GM06990 (cell line): ENCODE measurements around the gene ZCCHC12.

ENCODE experiments used
- DNase-seq: peaks from one replicate; pipeline ENCODE4 v3.0.0-alpha.2; 2011; ENCODE audit not compliant: insufficient read length; ENCODE audit errors: extremely low read depth
- H3K27me3 ChIP-seq: replicated peaks from 2 replicates; pipeline ENCODE4 v1.6.0; 2011; ENCODE audit warnings: low read length; ENCODE audit not compliant: control insufficient read depth, insufficient read depth
- H3K36me3 ChIP-seq: 2 replicates; pipeline ENCODE4 v1.5.1; 2011; ENCODE audit warnings: low read length; ENCODE audit not compliant: control insufficient read depth, insufficient read depth
- H3K4me3 ChIP-seq: replicated peaks from 2 replicates; pipeline ENCODE4 v1.5.1; 2011; ENCODE audit warnings: low read depth, mild to moderate bottlenecking, control low read depth, low read length
- CTCF ChIP-seq: IDR thresholded peaks from 2 replicates; pipeline ENCODE4 v1.5.1; 2011; ENCODE audit warnings: low read length, control low read depth, mild to moderate bottlenecking, inconsistent platforms; ENCODE audit not compliant: insufficient read depth, poor library complexity, severe bottlenecking

Gene ZCCHC12

GRCh38 chrX:118862979-118863378 is 39.4 kb downstream of the ZCCHC12 start:
- H3K36me3 ChIP-seq: no peaks in the 10 kb centered on the region
- no peaks in the 10 kb centered on the region for H3K27me3 ChIP-seq
- no peak for TF ChIP-seq CTCF
- no peak for DNase-seq
- no peak overlapping the region for H3K4me3 ChIP-seq

- no peak for TF ChIP-seq CTCF
- H3K4me3 ChIP-seq: no peak overlapping the region
- DNase-seq: no peak
- H3K36me3 ChIP-seq: no peaks in the 10 kb centered on the region
- no peaks in the 10 kb centered on the region for H3K27me3 ChIP-seq
Observed at GRCh38 chrX:118864063-118864635, 40.5 kb downstream of the ZCCHC12 start.

GRCh38 chrX:118865231-118865630 is 41.6 kb downstream of the ZCCHC12 start:
- no peak overlapping the region for H3K4me3 ChIP-seq
- H3K27me3 ChIP-seq: no peaks in the 10 kb centered on the region
- no peak for DNase-seq
- no peak for TF ChIP-seq CTCF
- H3K36me3 ChIP-seq: no peaks in the 10 kb centered on the region

GRCh38 chrX:118867251-118867650 is 43.6 kb downstream of the ZCCHC12 start:
- Histone ChIP-seq H3K36me3 (no peaks in the 10 kb centered on the region), H3K27me3 (no peaks in the 10 kb centered on the region), H3K4me3 (no peak overlapping the region)
- TF ChIP-seq CTCF: no peak
- no peak for DNase-seq

GRCh38 chrX:118872102-118872566 is 48.5 kb downstream of the ZCCHC12 start:
- no peaks in the 10 kb centered on the region for H3K36me3 ChIP-seq
- no peak for TF ChIP-seq CTCF
- H3K27me3 ChIP-seq: no peaks in the 10 kb centered on the region
- no peak for DNase-seq
- no peak overlapping the region for H3K4me3 ChIP-seq
